Kidney (tissue), 22 donors: ENCODE data around the gene IGFL1. TPM values are rescaled to one million over a fixed set of nuclear protein-coding genes. Genes with fewer than 3 reads are reported as not detected.

Experiments used
- DNase-seq, 5 donors: peaks; one replicate each; pipeline ENCODE4 v3.0.0-alpha.2; 2013 to 2020
- FAIRE-seq: peaks from 2 replicates; lab custom pipeline; 2012; peaks lifted over from hg19 to GRCh38; lab: Jason Lieb, UNC
- H3K27ac ChIP-seq, 2 donors: one replicate each; pipeline ENCODE4 v1.7.0; 2013; ENCODE audit warnings: low read depth in 2 of 2, low read length in 2 of 2, inconsistent platforms in 1 of 2
- H3K27me3 ChIP-seq: one replicate; pipeline ENCODE4 v1.7.1; 2013; ENCODE audit warnings: low read length, inconsistent platforms; ENCODE audit not compliant: control insufficient read depth, insufficient read depth
- H3K36me3 ChIP-seq, 3 donors: one replicate each; pipeline versions ENCODE4 v1.7.0 to v1.7.1; 2013; ENCODE audit warnings: low read length in 3 of 3, control low read depth in 1 of 3, inconsistent platforms in 1 of 3; ENCODE audit not compliant: insufficient read depth in 3 of 3, control insufficient read depth in 2 of 3
- H3K4me1 ChIP-seq, 3 donors: one replicate each; pipeline versions ENCODE4 v1.7.0 to v1.7.1; 2013; ENCODE audit warnings: low read length in 3 of 3, inconsistent platforms in 1 of 3, low read depth in 1 of 3; ENCODE audit not compliant: control insufficient read depth in 2 of 3, insufficient read depth in 2 of 3
- H3K4me3 ChIP-seq, 3 donors: one replicate each; pipeline versions ENCODE4 v1.7.0 to v1.8.1; 2013; ENCODE audit warnings: low read length in 3 of 3, control low read depth in 1 of 3, inconsistent platforms in 1 of 3
- H3K9ac ChIP-seq, 3 donors: one replicate each; pipeline versions ENCODE4 v1.7.0 to v1.7.1; 2013; ENCODE audit warnings: low read length in 3 of 3, control low read depth in 1 of 3, inconsistent platforms in 1 of 3
- H3K9me3 ChIP-seq, 3 donors: one replicate each; pipeline versions ENCODE4 v1.7.0 to v1.7.1; 2013; ENCODE audit warnings: low read length in 3 of 3, control low read depth in 1 of 3, inconsistent platforms in 1 of 3; ENCODE audit not compliant: control insufficient read depth in 2 of 3, insufficient read depth in 1 of 3
- intact Hi-C: fragments of 100-400 bp; cut with DNase I; formaldehyde crosslinking; loops from one replicate; pipeline ENCODE4 v1.11.1; 2022
- long read RNA-seq, 10 donors: library from polyadenylated mRNA in 1 of 10; unstranded in 1 of 10; transcript quantifications; one replicate each; pipeline ENCODE4 v2.0.0 and lab custom pipeline, GENCODE V29; 2021 to 2026
- polyA plus RNA-seq: library from polyadenylated mRNA; stranded (reverse); fragments of 350-450 nt; fragmentation: Illumina TruSeq; extraction: RNeasy Lipid Tissue Mini Kit (QIAGEN cat#74804); gene quantifications from one replicate; pipeline ENCODE4 v1.2.3, GENCODE V29; 2014; ENCODE audit warnings: low read depth, low replicate concordance; ENCODE audit not compliant: insufficient read depth
- total RNA-seq: library from RNA; stranded (reverse); fragmentation: NEBNext Ultra II Directional; extraction: Animal tissue kit (Norgen Biotek cat#: 25700); gene quantifications from one replicate; pipeline ENCODE4 v1.2.1, GENCODE V29; 2021
- TF ChIP-seq, protein P1 (sequence below): IDR thresholded peaks from 3 replicates; pipeline ENCODE4 v1.5.1; 2012; ENCODE audit warnings: mild to moderate bottlenecking, moderate library complexity, borderline replicate concordance; ENCODE audit not compliant: insufficient read depth; ENCODE audit errors: extremely low read depth
- donor health status: control.
- donor health status: control.
- donor health status: control.
- donor health status: control.
- donor health status: control.
- donor health status: DM: yes; HTN: yes; CAD: no.
- donor health status: Normal renal cell carcinoma (clear cell type).

Gene IGFL1
- total RNA-seq (not detected), polyA plus RNA-seq (not detected)
- long read RNA-seq, donor 1 = 0 reads
- long read RNA-seq, donor 2 = 0 reads
- long read RNA-seq, donor 3 = 0 reads
- long read RNA-seq, donor 4 = 0 reads
- long read RNA-seq, donor 5 = 0 reads
- long read RNA-seq, donor 6 = 0 reads
- long read RNA-seq, donor 7 = 0 reads
- long read RNA-seq, donor 8 = 0 reads
- long read RNA-seq, donor 9 = 0 reads
- long read RNA-seq, donor 10 = 0 reads

DNA sequence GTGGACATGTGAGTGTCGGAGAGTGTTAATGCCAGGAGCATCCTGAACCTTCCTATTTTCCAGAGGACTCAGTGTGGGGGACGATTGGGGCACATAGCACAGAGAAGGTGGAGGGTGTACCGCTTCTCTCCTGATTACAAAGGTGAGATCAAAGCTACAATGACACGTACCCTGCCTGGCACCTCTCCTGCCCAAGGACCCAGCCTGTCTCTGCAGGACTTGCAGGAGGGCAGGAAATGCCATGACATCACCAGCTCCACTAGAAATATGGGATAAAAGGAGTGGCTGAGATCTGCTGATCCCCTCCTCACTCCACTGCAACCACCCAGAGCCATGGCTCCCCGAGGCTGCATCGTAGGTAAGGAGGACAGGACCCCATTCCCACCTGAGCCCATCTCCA lies at the start of gene IGFL1:
Gene IGFL1 (plus strand): TSS at position 301 of the 400 bp plus-strand sequence. CDS start 33 bp downstream, at position 334.
- Histone ChIP-seq H3K27me3 (no peaks in the 10 kb centered on the region), H3K4me3 (no peak within 1 kb of the TSS), H3K4me1 (no peaks in the 10 kb centered on the region), H3K9me3 (no peaks in the 10 kb centered on the region), H3K36me3 (no peaks in the 10 kb centered on the region), H3K9ac (no peak within 1 kb of the TSS), H3K27ac (no peak within 1 kb of the TSS)
- no peak for DNase-seq
- TF ChIP-seq, protein P1, sequence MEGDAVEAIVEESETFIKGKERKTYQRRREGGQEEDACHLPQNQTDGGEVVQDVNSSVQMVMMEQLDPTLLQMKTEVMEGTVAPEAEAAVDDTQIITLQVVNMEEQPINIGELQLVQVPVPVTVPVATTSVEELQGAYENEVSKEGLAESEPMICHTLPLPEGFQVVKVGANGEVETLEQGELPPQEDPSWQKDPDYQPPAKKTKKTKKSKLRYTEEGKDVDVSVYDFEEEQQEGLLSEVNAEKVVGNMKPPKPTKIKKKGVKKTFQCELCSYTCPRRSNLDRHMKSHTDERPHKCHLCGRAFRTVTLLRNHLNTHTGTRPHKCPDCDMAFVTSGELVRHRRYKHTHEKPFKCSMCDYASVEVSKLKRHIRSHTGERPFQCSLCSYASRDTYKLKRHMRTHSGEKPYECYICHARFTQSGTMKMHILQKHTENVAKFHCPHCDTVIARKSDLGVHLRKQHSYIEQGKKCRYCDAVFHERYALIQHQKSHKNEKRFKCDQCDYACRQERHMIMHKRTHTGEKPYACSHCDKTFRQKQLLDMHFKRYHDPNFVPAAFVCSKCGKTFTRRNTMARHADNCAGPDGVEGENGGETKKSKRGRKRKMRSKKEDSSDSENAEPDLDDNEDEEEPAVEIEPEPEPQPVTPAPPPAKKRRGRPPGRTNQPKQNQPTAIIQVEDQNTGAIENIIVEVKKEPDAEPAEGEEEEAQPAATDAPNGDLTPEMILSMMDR = no peak
- intact Hi-C loops = no loop called here
- no peak for FAIRE-seq

DNA sequence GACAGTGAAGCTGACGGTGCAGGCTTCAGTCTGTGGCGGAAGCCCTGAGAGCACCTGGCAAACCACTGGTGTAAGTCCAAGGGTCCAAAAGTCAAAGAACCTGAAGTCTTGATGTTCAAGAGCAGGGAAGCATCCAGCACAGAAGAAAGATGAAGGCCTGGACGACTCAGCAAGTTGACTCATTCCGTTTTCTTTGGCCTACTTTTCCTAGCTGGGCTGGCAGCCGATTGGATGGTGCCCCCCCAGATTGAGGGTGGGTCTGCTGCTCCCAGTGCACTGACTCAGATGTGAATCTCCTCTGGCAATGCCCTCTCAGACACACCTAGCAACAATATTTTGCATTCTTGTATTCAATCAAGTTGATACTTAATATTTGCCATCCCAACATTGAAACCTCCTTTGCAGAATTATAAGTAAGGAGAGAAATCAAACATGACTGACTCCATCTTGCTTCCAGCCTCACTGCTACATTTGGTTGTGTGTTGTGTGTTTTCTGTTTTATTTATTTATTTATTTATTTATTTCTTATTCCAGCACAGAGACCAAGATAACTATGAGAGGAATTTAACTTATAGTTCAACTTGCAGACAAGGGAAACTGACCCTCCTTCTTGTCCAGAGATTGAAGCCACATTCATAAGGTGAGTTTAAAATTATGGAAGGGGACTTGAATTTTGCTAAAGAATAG lies 48.7 kb upstream of the IGFL1 start:
- Histone ChIP-seq H3K4me3 (no peak overlapping the region), H3K27ac (no peak overlapping the region), H3K27me3 (no peaks in the 10 kb centered on the region), H3K4me1 (no peaks in the 10 kb centered on the region), H3K9ac (no peak overlapping the region), H3K36me3 (no peaks in the 10 kb centered on the region), H3K9me3 (no peaks in the 10 kb centered on the region)
- intact Hi-C loops = no loop called here
- TF ChIP-seq, protein P1 = no peak
- FAIRE-seq = no peak
- no peak for DNase-seq

DNA sequence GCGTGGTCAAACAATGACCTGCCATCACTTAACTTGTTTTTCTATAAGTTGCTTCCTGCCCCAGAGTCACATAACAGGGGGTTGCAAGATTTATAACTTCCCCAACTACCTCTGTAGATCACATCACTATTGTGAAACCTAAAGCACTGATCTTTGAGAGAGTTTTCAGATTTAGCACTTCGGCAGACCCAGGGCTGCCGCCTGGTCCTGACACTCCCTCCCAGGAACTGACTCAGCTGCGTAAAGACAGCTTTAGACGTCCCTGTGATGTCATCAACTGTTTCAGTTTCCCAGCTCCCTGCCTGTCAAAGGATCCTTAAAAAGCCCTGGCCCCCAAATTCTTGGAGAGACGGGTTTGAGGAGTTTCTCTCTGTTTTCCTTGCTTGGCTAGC lies 48.2 kb upstream of the IGFL1 start:
- intact Hi-C loops = no loop called here
- TF ChIP-seq, protein P1 = no peak
- Histone ChIP-seq H3K4me3 (no peak overlapping the region), H3K27ac (no peak overlapping the region), H3K36me3 (no peaks in the 10 kb centered on the region), H3K4me1 (no peaks in the 10 kb centered on the region), H3K9ac (no peak overlapping the region), H3K27me3 (no peaks in the 10 kb centered on the region), H3K9me3 (no peaks in the 10 kb centered on the region)
- FAIRE-seq (no peak), DNase-seq (peak in 1 of 5 donors; percentile 9)
